Ascending aorta (tissue), 2 donors: Measurements from ENCODE around the gene ANGPTL2. TPM values are rescaled to one million over a fixed set of nuclear protein-coding genes. Genes with fewer than 3 reads are reported as not detected.

Source experiments
- DNase-seq, 2 donors: peaks; one replicate each; pipeline ENCODE4 v3.0.0-alpha.2; 2019; ENCODE audit warnings: low spot score in 2 of 2
- H3K27ac ChIP-seq, 2 donors: fragments of 200-600 bp; sonication (generic); one replicate each; pipeline ENCODE4 v1.5.1; 2016 to 2017; ENCODE audit warnings: mild to moderate bottlenecking in 1 of 2
- H3K27me3 ChIP-seq: fragments of 200-600 bp; sonication (generic); one replicate; pipeline ENCODE4 v1.5.1; 2017
- H3K36me3 ChIP-seq, 2 donors: fragments of 200-600 bp; sonication (generic); one replicate each; pipeline ENCODE4 v1.5.1; 2016
- H3K4me1 ChIP-seq, 2 donors: fragments of 200-600 bp; sonication (generic); one replicate each; pipeline ENCODE4 v1.5.1; 2016 to 2017; ENCODE audit warnings: mild to moderate bottlenecking in 1 of 2
- H3K4me3 ChIP-seq, 2 donors: fragments of 200-600 bp; sonication (generic); one replicate each; pipeline ENCODE4 v1.5.1; 2016 to 2017; ENCODE audit warnings: mild to moderate bottlenecking in 1 of 2
- H3K9me3 ChIP-seq, 2 donors: fragments of 200-600 bp; sonication (generic); one replicate each; pipeline ENCODE4 v1.5.1; 2016
- intact Hi-C: fragments of 100-400 bp; cut with DNase I; formaldehyde crosslinking; loops from one replicate; pipeline ENCODE4 v1.15.1; 2023
- total RNA-seq: library from RNA; depleted of rRNA; stranded (reverse); fragments of >200 nt; gene quantifications from one replicate; pipeline ENCODE4 v1.1.0, GENCODE V29; 2016
- TF ChIP-seq, protein P1 (sequence below), 3 experiments: fragments of 200-600 bp in 2 of 3; fragments of 450-650 bp in 1 of 3; sonication (generic) in 2 of 3; IDR thresholded peaks; one replicate each; pipeline ENCODE4 v1.5.1; 2016 to 2019; ENCODE audit warnings: antibody characterized with exemption in 3 of 3, mild to moderate bottlenecking in 1 of 3, moderate library complexity in 1 of 3

ANGPTL2 gene
- total RNA-seq, 1 donor from 2014 or later, result 19.6 TPM

DNA sequence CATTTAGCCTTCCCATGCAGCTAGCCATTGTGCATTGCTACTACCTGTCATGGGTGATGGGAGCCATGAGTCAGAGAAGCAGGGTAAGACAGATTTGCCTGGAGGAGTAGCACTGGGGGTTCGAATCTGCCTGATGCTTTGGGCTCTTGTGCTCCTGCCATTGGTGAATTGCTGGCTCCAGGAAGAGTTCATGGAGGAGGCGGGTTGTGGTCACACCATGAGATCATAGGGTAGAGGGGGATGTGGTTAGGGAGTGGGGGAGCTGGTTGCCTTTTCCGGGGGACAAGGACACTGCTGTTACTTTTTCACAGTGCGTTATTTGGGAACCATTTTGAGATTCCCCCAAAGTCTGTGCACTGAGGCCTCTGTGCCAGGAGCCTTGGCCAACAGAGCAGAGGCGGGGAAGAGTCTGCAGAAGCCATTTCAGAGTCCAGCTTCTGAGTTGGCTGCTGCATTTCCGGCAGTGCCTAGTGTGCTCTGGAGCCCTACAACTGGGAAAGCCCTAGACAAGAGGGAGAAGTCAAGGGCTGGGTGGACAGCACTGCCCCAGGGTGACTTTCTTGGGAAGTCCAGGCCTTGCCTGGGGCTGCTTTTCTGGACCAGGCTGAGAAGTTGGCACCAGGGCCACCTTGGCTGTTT is 6.2 kb downstream of the ANGPTL2 start:
- no peaks in the 10 kb centered on the region for H3K27me3 ChIP-seq

DNA sequence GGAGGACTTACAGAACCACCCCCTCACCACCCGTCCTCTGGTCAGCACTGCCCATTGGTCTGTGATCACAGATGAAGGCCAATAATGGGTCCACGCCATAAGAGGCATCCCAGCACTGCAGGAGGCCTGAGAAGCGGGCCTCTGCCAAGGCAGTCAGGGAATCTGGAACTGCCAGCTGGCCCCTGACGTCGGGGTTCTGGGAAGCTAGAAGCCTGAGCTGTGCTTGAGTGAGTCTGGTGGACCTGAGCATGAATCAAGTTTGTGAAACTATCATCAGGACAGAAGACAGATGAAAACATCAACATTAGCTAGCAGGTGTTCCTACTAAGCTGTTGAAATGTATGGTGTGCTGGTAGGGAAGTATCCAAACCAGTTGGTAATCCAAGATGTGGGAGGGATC is 7.8 kb downstream of the ANGPTL2 start:
- DNase-seq, result no peak
- Histone ChIP-seq H3K9me3 (no peaks in the 10 kb centered on the region), H3K4me3 (no peak overlapping the region), H3K27ac (no peak overlapping the region), H3K27me3 (no peaks in the 10 kb centered on the region), H3K36me3 (peaks cover 0 to 2% of the 10 kb centered on the region in 2 donors), H3K4me1 (peaks cover 0 to 14% of the 10 kb centered on the region in 2 donors)
- TF ChIP-seq, protein P1, sequence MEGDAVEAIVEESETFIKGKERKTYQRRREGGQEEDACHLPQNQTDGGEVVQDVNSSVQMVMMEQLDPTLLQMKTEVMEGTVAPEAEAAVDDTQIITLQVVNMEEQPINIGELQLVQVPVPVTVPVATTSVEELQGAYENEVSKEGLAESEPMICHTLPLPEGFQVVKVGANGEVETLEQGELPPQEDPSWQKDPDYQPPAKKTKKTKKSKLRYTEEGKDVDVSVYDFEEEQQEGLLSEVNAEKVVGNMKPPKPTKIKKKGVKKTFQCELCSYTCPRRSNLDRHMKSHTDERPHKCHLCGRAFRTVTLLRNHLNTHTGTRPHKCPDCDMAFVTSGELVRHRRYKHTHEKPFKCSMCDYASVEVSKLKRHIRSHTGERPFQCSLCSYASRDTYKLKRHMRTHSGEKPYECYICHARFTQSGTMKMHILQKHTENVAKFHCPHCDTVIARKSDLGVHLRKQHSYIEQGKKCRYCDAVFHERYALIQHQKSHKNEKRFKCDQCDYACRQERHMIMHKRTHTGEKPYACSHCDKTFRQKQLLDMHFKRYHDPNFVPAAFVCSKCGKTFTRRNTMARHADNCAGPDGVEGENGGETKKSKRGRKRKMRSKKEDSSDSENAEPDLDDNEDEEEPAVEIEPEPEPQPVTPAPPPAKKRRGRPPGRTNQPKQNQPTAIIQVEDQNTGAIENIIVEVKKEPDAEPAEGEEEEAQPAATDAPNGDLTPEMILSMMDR (IDR thresholded peaks at IDR 0.05), result no peak
- intact Hi-C loops, result no loop called here

More for the DNA sequence above, 6.2 kb downstream of the ANGPTL2 start:
- Histone ChIP-seq H3K4me1 (peaks cover 0 to 22% of the 10 kb centered on the region in 2 donors), H3K36me3 (peaks cover 0 to 2% of the 10 kb centered on the region in 2 donors), H3K27ac (no peak overlapping the region), H3K9me3 (no peaks in the 10 kb centered on the region), H3K4me3 (no peak overlapping the region)
- TF ChIP-seq, protein P1 (IDR thresholded peaks at IDR 0.05), result no peak
- intact Hi-C loops, result no loop called here
- no peak for DNase-seq

DNA sequence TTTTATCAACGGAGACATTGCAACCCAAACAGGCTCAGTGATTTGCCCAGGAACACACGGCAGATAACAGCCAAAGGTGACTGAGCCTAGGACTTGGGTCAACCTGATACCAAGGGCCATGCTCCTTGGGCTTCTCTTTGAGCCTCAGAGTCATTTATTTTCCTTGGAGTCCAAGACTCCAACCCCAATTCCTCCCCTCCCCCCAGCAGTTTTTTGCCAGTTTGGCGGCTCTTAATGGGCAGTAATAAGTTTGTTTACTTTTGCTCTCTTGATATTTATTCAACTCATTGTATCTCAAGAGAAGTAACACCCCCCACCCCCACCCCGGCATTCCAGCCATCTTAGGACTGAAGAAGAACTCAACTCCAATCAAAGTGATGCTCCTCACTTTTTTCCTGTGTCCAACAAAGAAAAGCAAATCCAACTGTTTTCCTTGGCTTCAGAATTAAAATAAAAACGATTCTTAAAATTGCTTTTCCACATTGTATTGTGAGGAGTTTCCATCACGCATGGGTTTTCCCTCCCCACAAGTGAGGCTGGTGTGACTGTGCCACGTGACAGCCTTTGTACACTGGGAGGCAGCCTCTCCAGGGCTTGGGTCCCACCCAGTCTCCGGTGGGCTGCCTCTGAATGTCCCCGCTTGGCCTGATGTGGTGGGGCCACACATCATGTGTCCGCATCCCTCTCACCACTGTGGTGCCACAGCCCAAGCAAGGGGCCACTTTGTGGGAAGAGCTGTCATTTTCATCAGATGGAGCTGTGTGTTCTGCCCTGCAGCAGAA is 9.1 kb downstream of the ANGPTL2 start:
- H3K36me3 ChIP-seq, result peaks cover 0 to under 1% of the 10 kb centered on the region in 2 donors
- intact Hi-C loops, result no loop called here
- no peaks in the 10 kb centered on the region for H3K27me3 ChIP-seq
- no peaks in the 10 kb centered on the region for H3K9me3 ChIP-seq
- TF ChIP-seq, protein P1 (IDR thresholded peaks at IDR 0.05), result no peak
- DNase-seq, result no peak
- H3K27ac ChIP-seq, result no peak overlapping the region
- no peak overlapping the region for H3K4me3 ChIP-seq
- H3K4me1 ChIP-seq, result peaks cover 0 to 14% of the 10 kb centered on the region in 2 donors

DNA sequence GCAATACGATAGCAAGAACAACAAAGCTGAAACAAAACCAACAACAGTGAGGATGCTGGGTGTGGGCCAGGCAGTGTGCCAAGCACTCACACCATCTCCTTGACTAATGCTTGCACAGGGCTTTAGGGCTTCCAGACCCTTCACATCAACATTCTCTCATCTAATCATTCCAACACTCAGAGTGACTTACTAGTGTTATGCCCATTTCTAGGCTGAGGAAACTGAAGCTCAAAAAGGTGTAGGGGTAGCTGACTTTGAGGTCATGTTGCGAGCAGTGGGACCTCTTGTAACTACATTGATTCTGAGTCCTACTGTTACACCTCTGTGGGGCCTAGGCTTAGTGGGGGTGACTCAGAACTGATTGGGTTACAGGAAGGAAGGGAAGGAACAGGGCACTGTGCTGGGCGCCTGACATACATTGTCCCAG is 9.7 kb downstream of the ANGPTL2 start:
- intact Hi-C loops, result no loop called here
- Histone ChIP-seq H3K4me1 (peaks cover 0 to 14% of the 10 kb centered on the region in 2 donors), H3K4me3 (no peak overlapping the region), H3K27ac (no peak overlapping the region), H3K27me3 (no peaks in the 10 kb centered on the region), H3K36me3 (no peaks in the 10 kb centered on the region), H3K9me3 (no peaks in the 10 kb centered on the region)
- no peak for DNase-seq
- TF ChIP-seq, protein P1 (IDR thresholded peaks at IDR 0.05), result no peak

DNA sequence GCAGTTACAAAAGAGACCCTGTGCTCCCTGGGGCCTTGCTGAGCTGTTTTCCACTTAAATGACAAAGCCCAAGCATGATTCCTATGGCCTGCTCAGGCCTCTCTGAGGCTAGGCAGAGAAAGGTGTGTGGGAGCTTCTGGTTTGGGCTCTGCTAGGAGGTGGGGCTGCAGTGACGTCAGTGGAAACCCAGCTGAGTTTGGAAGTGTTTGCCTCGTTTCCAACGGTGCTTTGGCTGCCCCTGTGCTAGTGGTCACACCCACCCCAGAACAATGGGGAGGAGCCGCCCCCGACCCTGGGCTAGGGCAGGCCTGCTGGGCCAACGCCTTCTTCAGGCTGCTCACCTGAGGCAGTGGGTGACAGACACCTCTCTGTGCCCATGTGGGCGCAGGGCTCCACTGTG is 10.4 kb downstream of the ANGPTL2 start:
- Histone ChIP-seq H3K4me1 (peaks cover 0 to 16% of the 10 kb centered on the region in 2 donors), H3K4me3 (no peak overlapping the region), H3K27ac (no peak overlapping the region), H3K9me3 (no peaks in the 10 kb centered on the region), H3K36me3 (no peaks in the 10 kb centered on the region), H3K27me3 (no peaks in the 10 kb centered on the region)
- TF ChIP-seq, protein P1 (IDR thresholded peaks at IDR 0.05), result no peak
- DNase-seq, result no peak
- intact Hi-C loops, result no loop called here
